ENCODE measurements around the gene FMN1. TPM values are rescaled to one million over a fixed set of nuclear protein-coding genes. Genes with fewer than 3 reads are reported as not detected.

FMN1 gene
- total and polyA plus RNA-seq, 10 donors, result 0.43 to 42.1 (median 8.6) TPM

DNA sequence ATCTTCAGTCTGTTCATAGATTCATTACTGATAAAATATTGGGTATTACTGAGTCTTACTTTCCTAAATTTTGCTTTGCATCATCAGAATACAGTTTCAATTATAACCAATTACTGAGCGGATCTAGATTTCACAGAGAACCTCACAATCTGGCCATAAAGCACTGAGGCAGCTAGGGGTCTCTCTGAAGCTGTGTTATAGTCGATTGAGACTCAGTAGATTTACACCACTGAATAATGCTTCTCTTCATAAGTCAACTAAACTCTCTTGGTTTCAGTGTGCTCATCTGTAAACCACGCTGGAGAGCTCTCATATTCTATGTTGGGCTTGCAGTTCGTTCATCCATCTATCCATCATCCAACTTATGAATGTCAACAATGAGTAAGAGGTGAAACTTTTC is 296.1 kb downstream of the FMN1 start:
- TF ChIP-seq, protein P1, sequence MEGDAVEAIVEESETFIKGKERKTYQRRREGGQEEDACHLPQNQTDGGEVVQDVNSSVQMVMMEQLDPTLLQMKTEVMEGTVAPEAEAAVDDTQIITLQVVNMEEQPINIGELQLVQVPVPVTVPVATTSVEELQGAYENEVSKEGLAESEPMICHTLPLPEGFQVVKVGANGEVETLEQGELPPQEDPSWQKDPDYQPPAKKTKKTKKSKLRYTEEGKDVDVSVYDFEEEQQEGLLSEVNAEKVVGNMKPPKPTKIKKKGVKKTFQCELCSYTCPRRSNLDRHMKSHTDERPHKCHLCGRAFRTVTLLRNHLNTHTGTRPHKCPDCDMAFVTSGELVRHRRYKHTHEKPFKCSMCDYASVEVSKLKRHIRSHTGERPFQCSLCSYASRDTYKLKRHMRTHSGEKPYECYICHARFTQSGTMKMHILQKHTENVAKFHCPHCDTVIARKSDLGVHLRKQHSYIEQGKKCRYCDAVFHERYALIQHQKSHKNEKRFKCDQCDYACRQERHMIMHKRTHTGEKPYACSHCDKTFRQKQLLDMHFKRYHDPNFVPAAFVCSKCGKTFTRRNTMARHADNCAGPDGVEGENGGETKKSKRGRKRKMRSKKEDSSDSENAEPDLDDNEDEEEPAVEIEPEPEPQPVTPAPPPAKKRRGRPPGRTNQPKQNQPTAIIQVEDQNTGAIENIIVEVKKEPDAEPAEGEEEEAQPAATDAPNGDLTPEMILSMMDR (IDR thresholded peaks at IDR 0.05 in 8 of 11, conservative IDR thresholded peaks at IDR 0.05 in 3 of 11), result no peak
- TF ChIP-seq POLR2AphosphoS5 (IDR thresholded peaks at IDR 0.05) (no peak), POLR2A (IDR thresholded peaks at IDR 0.05) (no peak)
- intact Hi-C loops (cut with DNase I; ENCODE audit: low total_unique reads), result no loop called here
- 69 to 74% (median 72%) methylated on average over 4 of the region's 4 CpGs for WGBS, 5 donors
- Histone ChIP-seq H3K27ac (no peak overlapping the region), H3K9me3 (no peaks in the 10 kb centered on the region), H3K4me1 (peaks cover 0 to 11% (median 0%) of the 10 kb centered on the region in 6 donors), H3K27me3 (replicated peaks in 1 of 7) (no peaks in the 10 kb centered on the region), H3K4me3 (no peak overlapping the region), H3K36me3 (no peaks in the 10 kb centered on the region)
- DNase-seq, result no peak

DNA sequence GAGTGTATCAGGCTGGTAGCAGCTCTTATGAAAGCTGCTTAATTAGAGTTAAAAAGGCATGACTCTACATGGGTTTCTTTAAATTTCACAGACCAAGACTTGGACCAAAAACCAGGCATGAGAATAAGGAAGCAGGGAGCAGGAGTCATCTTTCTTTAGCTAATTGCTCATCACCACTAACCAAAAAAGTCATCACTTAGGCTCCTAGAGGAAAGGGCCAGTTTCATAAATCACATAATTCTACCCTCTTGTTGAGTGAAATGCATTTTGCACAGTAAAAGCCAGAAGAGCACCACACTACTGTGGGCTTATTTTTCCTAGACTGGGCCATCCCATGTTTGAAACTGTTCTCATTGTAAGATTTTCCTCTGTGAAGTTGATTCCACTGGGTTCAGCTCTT is 301.1 kb downstream of the FMN1 start:
- TF ChIP-seq POLR2A (IDR thresholded peaks at IDR 0.05), result no peak
- no peak for TF ChIP-seq POLR2AphosphoS5 (IDR thresholded peaks at IDR 0.05)
- TF ChIP-seq, protein P1 (IDR thresholded peaks at IDR 0.05 in 8 of 11, conservative IDR thresholded peaks at IDR 0.05 in 3 of 11), result no peak
- Histone ChIP-seq H3K27ac (no peak overlapping the region), H3K9me3 (no peaks in the 10 kb centered on the region), H3K4me1 (no peaks in the 10 kb centered on the region), H3K4me3 (no peak overlapping the region), H3K27me3 (replicated peaks in 1 of 7) (no peaks in the 10 kb centered on the region), H3K36me3 (no peaks in the 10 kb centered on the region)
- DNase-seq, result no peak
- intact Hi-C loops (cut with DNase I; ENCODE audit: low total_unique reads), result no loop called here

DNA sequence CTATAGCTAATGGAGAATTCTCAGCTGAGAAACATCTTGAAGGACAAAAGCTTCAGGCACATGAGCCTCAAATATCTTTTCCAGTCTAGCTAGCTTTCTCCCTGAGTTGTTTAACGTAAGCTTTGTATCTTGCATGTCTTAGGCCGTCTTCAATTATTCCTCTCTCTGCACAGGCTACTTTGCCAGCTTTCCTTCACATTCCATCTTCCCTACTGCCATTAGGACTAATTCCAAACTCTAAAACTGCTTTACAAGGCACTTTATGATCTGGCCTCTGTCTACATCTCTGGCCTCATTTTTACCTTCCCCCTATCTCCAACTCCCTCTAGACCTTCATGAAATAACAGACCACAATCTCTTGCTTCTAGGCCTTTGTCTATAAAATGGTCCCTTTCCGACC is 305.3 kb downstream of the FMN1 start:
- H3K4me1 ChIP-seq, result no peaks in the 10 kb centered on the region
- 84 to 96% (median 89%) methylated on average over 3 of the region's 3 CpGs for WGBS, 5 donors
- no peak for DNase-seq
- TF ChIP-seq POLR2A (IDR thresholded peaks at IDR 0.05), result no peak
- TF ChIP-seq, protein P1 (IDR thresholded peaks at IDR 0.05 in 8 of 11, conservative IDR thresholded peaks at IDR 0.05 in 3 of 11), result no peak
- no peak for TF ChIP-seq POLR2AphosphoS5 (IDR thresholded peaks at IDR 0.05)
- H3K27me3 ChIP-seq (replicated peaks in 1 of 7), result no peaks in the 10 kb centered on the region
- no peaks in the 10 kb centered on the region for H3K36me3 ChIP-seq
- no peaks in the 10 kb centered on the region for H3K9me3 ChIP-seq
- H3K4me3 ChIP-seq, result no peak overlapping the region
- H3K27ac ChIP-seq, result no peak overlapping the region
- intact Hi-C loops (cut with DNase I; ENCODE audit: low total_unique reads), result no loop called here

DNA sequence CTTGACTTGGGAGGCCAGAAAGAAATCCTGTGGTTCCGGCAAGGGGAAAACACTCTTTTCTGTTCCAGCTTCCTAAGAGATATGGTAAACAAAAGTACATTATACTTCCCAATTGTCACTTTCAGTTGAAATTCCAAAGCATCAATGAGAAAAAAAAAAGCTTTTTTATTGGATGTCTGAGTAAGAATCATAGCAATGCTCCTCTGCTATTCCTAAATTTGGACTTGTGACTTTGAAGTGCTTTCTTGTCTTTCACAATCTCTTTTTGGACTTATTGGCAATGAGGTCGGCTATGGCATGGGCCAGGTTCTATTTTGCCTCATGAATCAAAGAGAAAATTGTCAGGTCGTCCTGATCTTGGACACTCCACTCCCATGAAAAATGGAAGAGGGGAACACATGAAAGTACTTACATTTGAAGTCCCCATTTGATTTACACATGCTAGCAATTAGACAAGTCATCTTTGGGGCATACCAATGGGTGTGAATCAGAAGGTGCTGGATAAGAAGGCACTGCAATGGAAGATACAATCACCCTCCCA is 306.2 kb downstream of the FMN1 start:
- no peaks in the 10 kb centered on the region for H3K4me1 ChIP-seq
- no peaks in the 10 kb centered on the region for H3K36me3 ChIP-seq
- WGBS, 5 donors, result 79 to 92% (median 89%) methylated on average over 3 of the region's 3 CpGs
- TF ChIP-seq, protein P1 (IDR thresholded peaks at IDR 0.05 in 8 of 11, conservative IDR thresholded peaks at IDR 0.05 in 3 of 11), result no peak
- no peak for TF ChIP-seq POLR2AphosphoS5 (IDR thresholded peaks at IDR 0.05)
- no peak for TF ChIP-seq POLR2A (IDR thresholded peaks at IDR 0.05)
- no peaks in the 10 kb centered on the region for H3K9me3 ChIP-seq
- no peak for DNase-seq
- intact Hi-C loops (cut with DNase I; ENCODE audit: low total_unique reads), result no loop called here
- no peak overlapping the region for H3K27ac ChIP-seq
- H3K27me3 ChIP-seq (replicated peaks in 1 of 7), result no peaks in the 10 kb centered on the region
- H3K4me3 ChIP-seq, result no peak overlapping the region
